OCI-LY1 (cell line): ENCODE measurements around the gene CACNA1B.

Experiments used
- CTCF ChIP-seq: fragments of 200-600 bp; sonication (generic), shearing (Covaris generic); IDR thresholded peaks from 2 replicates; pipeline ENCODE4 v1.5.1; 2017; ENCODE audit warnings: mild to moderate bottlenecking, antibody characterized with exemption, low read length, moderate library complexity, mixed read lengths
- EZH2 ChIP-seq: fragments of 200-600 bp; sonication (generic), shearing (Covaris generic); IDR thresholded peaks from 2 replicates; pipeline ENCODE4 v1.8.0; 2017; ENCODE audit warnings: borderline replicate concordance, mixed run types, mild to moderate bottlenecking, antibody characterized with exemption, low read length, moderate library complexity, mixed read lengths

DNA sequence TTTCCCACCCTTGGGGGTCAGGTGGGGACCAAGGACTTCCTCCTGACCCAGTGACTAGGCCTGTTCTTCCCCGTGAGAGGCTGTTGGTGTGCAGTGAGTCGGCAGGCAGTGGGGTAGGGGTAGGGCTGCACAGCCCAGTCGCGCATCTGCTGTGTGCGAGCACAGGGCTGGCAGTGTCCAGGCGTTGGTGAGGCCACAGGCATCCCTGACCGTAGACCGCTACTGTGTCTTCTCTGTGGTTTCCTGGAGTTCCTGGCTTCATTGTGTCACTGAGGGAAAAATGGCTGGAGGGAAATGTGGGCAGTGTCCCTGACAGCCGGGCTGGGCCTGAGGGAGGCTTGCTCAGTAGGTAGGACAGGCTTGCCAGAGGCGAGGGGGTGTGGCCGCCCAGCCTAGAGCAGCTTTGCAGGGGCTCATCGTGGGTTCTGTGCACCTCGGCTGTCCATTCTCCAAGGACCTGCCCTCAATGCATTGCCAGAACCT, 95.4 kb downstream of the CACNA1B start:
- TF ChIP-seq CTCF (no peak), EZH2 (no peak)
